ENCODE results near the gene PARG.
"Not testable (repeated sequence)": the region's sequence is repeated elsewhere in the genome, so short reads cannot be mapped to it uniquely, and the experiment has no call there.

DNA sequence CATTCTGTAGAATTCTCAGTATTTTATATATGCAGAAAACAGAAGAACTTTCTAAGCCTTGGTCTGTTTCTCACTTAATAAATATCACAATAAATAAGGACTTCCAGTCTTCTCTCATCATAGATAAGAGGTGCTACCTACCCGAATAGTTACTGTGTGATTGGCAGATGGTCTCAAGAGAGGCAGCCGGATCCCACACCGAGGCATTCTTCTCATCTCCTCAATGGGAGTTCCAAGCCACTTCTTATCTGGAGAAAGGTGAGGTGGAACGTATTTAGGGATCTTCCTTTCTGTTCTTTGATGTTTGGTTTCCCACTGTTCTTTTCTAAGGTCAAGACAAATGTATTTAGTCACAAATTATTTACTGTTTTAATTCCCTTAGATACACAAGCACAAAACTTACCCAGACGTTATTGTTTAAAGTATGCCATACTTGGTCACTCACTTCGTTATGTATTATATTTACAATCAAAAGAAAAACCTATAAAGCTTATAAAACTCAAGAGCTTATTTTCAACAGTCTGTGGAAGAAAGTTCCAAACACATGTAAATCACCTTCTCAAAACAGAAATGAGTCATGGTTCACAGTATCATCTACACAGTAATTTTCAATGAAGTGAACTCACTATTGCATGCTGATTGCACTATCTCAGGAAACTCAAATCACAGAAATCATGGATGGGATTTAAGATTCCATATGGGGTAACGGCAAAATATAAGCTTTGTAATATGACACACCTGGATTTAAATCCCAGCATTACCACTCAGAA is 9.7 kb downstream of the PARG start:
- TF ChIP-seq REST (IDR thresholded peaks at IDR 0.05; ENCODE audit: low read depth, low read length); EZH2phosphoT487 (IDR thresholded peaks at IDR 0.05; ENCODE audit: borderline replicate concordance, low read depth); GABPA (IDR thresholded peaks at IDR 0.05; ENCODE audit: low read depth); NRF1 (IDR thresholded peaks at IDR 0.05; ENCODE audit: low read depth, low read length): not testable (repeated sequence)

Data from SK-N-SH (cell line).